K562 (cell line): ENCODE results near the gene ZNF488.

Experiments used
- BCOR ChIP-seq: fragments of 450-650 bp; IDR thresholded peaks from 2 replicates; pipeline ENCODE4 v1.6.1; 2016
- CBX3 ChIP-seq, 2 experiments: IDR thresholded peaks; 1 replicate in 1 of 2; 2 replicates in 1 of 2; pipeline ENCODE4 v1.6.1; 2012; ENCODE audit warnings: inconsistent platforms in 2 of 2, low read length in 2 of 2, borderline replicate concordance in 1 of 2, control low read depth in 1 of 2
- CBX8 ChIP-seq: fragments of 200-600 bp; sonication (generic); IDR thresholded peaks from 2 replicates; pipeline ENCODE4 v1.6.1; 2012; ENCODE audit warnings: borderline replicate concordance, mixed run types, low read depth, mild to moderate bottlenecking, moderate library complexity, mixed read lengths, low read length, control low read depth, inconsistent platforms; ENCODE audit not compliant: poor library complexity, severe bottlenecking; ENCODE audit errors: extremely low read depth
- CHD2 ChIP-seq: IDR thresholded peaks from 2 replicates; pipeline ENCODE4 v1.6.1; 2011; ENCODE audit warnings: low read depth, low read length
- E2F5 ChIP-seq: sonication (generic); formaldehyde crosslinking; IDR thresholded peaks from 2 replicates; pipeline ENCODE4 v1.8.0; 2022; ENCODE audit warnings: mild to moderate bottlenecking, missing genetic modification reagents
- EP300 ChIP-seq: IDR thresholded peaks from 2 replicates; pipeline ENCODE4 v1.6.1; 2012; ENCODE audit warnings: low read length, improper control_type of control experiment
- GTF2B ChIP-seq: IDR thresholded peaks from 2 replicates; pipeline ENCODE4 v1.6.1; 2011; ENCODE audit not compliant: insufficient read length; ENCODE audit errors: extremely low read depth
- POLR2A ChIP-seq: fragments of 450-650 bp; conservative IDR thresholded peaks from 2 replicates; pipeline ENCODE4 v1.6.1; 2016
- POLR2AphosphoS2 ChIP-seq: IDR thresholded peaks from 2 replicates; pipeline ENCODE4 v1.6.1; 2012; ENCODE audit warnings: low read length, improper control_type of control experiment
- POLR2AphosphoS5 ChIP-seq: IDR thresholded peaks from 2 replicates; pipeline ENCODE4 v1.6.1; 2011; ENCODE audit warnings: mild to moderate bottlenecking, low read depth, low read length, moderate library complexity; ENCODE audit not compliant: control insufficient read depth, insufficient read depth
- POU5F1 ChIP-seq: fragments of 150-350 bp; IDR thresholded peaks from 2 replicates; pipeline ENCODE4 v1.6.1; 2014; ENCODE audit warnings: borderline replicate concordance, low read length, low read depth, mild to moderate bottlenecking; ENCODE audit not compliant: partially characterized antibody
- ZNF165 ChIP-seq: fragments of 250-450 bp; sonication (Bioruptor Pico); IDR thresholded peaks from 2 replicates; pipeline ENCODE4 v1.4.0; 2020; ENCODE audit warnings: borderline replicate concordance
- ZNF274 ChIP-seq: IDR thresholded peaks from 2 replicates; pipeline ENCODE4 v1.6.1; 2011; ENCODE audit warnings: low read depth, mild to moderate bottlenecking, low read length, moderate library complexity, borderline replicate concordance

- TF ChIP-seq POLR2AphosphoS5 (no peak), EP300 (no peak), CHD2 (no peak), E2F5 (no peak), ZNF165 (CRISPR knock-in tag) (no peak), BCOR (no peak), POLR2A (no peak), ZNF274 (no peak), POU5F1 (no peak), GTF2B (no peak), POLR2AphosphoS2 (no peak), CBX8 (no peak), CBX3 (IDR thresholded peaks at IDR 0.05; ENCODE audit: borderline replicate concordance in 1 of 2, low read length in 2 of 2) (no peak)
Observed at GRCh38 chr10:47357911-47358310, 26.2 kb downstream of the ZNF488 start.
